HepG2 (cell line): Measurements from ENCODE around the gene NTF3. TPM values are rescaled to one million over a fixed set of nuclear protein-coding genes. Genes with fewer than 3 reads are reported as not detected.

Experiments used
- ATAC-seq: fragments of 200-7000 bp; cut with Tn5 transposase; 3 replicates; pipeline ENCODE4 v1.9.1; 2020; ENCODE audit warnings: mild to moderate bottlenecking, moderate library complexity
- BruUV-seq: library from RNA; stranded (reverse); fragments of 400-500 nt; replicated peaks from 2 replicates; lab custom pipeline; 2021; lab: Mats Ljungman, UMichigan
- CTCF ChIA-PET: fragments of 300-600 bp; formaldehyde crosslinking; extraction: SDS; loops from one replicate; lab custom pipeline; 2021; ENCODE audit warnings: low total read pairs, inconsistent platforms, low intra/inter-chr PET ratio; lab: Yijun Ruan, JAX
- POLR2A ChIA-PET: fragments of 350-600 bp; sonication (Branson Sonifier 250); formaldehyde crosslinking; loops from one replicate; lab custom pipeline; 2020; ENCODE audit warnings: antibody characterized with exemption, inconsistent platforms; lab: Yijun Ruan, JAX
- DNase-seq: peaks from one replicate; pipeline ENCODE4 v3.0.0-alpha.2; 2015; ENCODE audit warnings: low spot score
- FAIRE-seq: peaks from 3 replicates; lab custom pipeline; 2011; peaks lifted over from hg19 to GRCh38; lab: Jason Lieb, UNC
- H2AFZ ChIP-seq: one replicate; pipeline ENCODE4 v1.6.1; 2011; ENCODE audit warnings: low read length, inconsistent platforms
- H3K27ac ChIP-seq: fragments of 300-600 bp; 3 replicates; pipeline ENCODE4 v1.8.0; 2011; ENCODE audit warnings: mixed run types, mild to moderate bottlenecking, mixed read lengths, low read length, inconsistent platforms; ENCODE audit not compliant: insufficient read depth; ENCODE audit errors: extremely low read length
- H3K27me3 ChIP-seq, 2 experiments: fragments of 200-600 bp in 1 of 2; 2 replicates in 1 of 2; 3 replicates in 1 of 2; pipeline versions ENCODE4 v1.6.0 to v1.8.0; 2011; ENCODE audit warnings: low read length in 2 of 2, mild to moderate bottlenecking in 2 of 2, moderate library complexity in 2 of 2, inconsistent platforms in 1 of 2; ENCODE audit not compliant: insufficient read depth in 2 of 2, control insufficient read depth in 1 of 2
- H3K36me3 ChIP-seq, 2 experiments: fragments of 200-600 bp in 1 of 2; replicated peaks in 1 of 2; 2 replicates in 1 of 2; 3 replicates in 1 of 2; pipeline versions ENCODE4 v1.5.1 to v1.8.0; 2011; ENCODE audit warnings: low read length in 2 of 2, inconsistent platforms in 1 of 2; ENCODE audit not compliant: insufficient read depth in 2 of 2, control insufficient read depth in 1 of 2
- H3K4me1 ChIP-seq: 2 replicates; pipeline ENCODE4 v1.5.1; 2012; ENCODE audit warnings: low read length, inconsistent platforms; ENCODE audit not compliant: insufficient read depth
- H3K4me2 ChIP-seq: 2 replicates; pipeline ENCODE4 v1.6.0; 2011; ENCODE audit warnings: low read depth, low read length, inconsistent platforms
- H3K4me3 ChIP-seq, 3 experiments: fragments of 200-600 bp in 1 of 3; sonication (generic), shearing (Covaris generic) in 1 of 3; replicated peaks in 1 of 3; 2 replicates each; pipeline ENCODE4 v1.5.1; 2011 to 2016; ENCODE audit warnings: low read length in 3 of 3, inconsistent platforms in 2 of 3, low read depth in 2 of 3, mild to moderate bottlenecking in 2 of 3, control low read depth in 1 of 3, mixed read lengths in 1 of 3; ENCODE audit not compliant: insufficient read depth in 1 of 3
- H3K79me2 ChIP-seq: one replicate; pipeline ENCODE4 v1.6.1; 2011; ENCODE audit warnings: low read length, inconsistent platforms; ENCODE audit not compliant: insufficient read depth
- H3K9ac ChIP-seq: 2 replicates; pipeline ENCODE4 v1.6.0; 2011; ENCODE audit warnings: mild to moderate bottlenecking, low read depth, low read length, inconsistent platforms; ENCODE audit not compliant: insufficient read depth
- H3K9me3 ChIP-seq: 2 replicates; pipeline ENCODE4 v1.5.1; 2012; ENCODE audit warnings: mild to moderate bottlenecking, low read length
- H4K20me1 ChIP-seq: 2 replicates; pipeline ENCODE4 v1.6.0; 2011; ENCODE audit warnings: inconsistent platforms, mild to moderate bottlenecking, low read length, moderate library complexity; ENCODE audit not compliant: insufficient read depth
- BRF2 ChIP-seq: sonication (generic); formaldehyde crosslinking; IDR thresholded peaks from 2 replicates; pipeline ENCODE4 v1.8.1; 2022; ENCODE audit warnings: mild to moderate bottlenecking, missing genetic modification reagents
- DNMT3B ChIP-seq: conservative IDR thresholded peaks from 2 replicates; pipeline ENCODE4 v1.6.1; 2016; ENCODE audit warnings: missing biosample characterization, control low read depth
- GPN1 ChIP-seq: sonication (generic); formaldehyde crosslinking; IDR thresholded peaks from 2 replicates; pipeline ENCODE4 v1.5.1; 2020; ENCODE audit warnings: missing genetic modification reagents, borderline replicate concordance
- HOXA9 ChIP-seq: sonication (generic); formaldehyde crosslinking; IDR thresholded peaks from 2 replicates; pipeline ENCODE4 v1.8.1; 2022; ENCODE audit warnings: missing genetic modification reagents, mild to moderate bottlenecking, moderate library complexity, borderline replicate concordance
- KAT2B ChIP-seq: fragments of 150-350 bp; IDR thresholded peaks from 2 replicates; pipeline ENCODE4 v1.6.1; 2014; ENCODE audit warnings: low read depth, low read length, borderline replicate concordance
- KLF12 ChIP-seq: sonication (generic); formaldehyde crosslinking; IDR thresholded peaks from 2 replicates; pipeline ENCODE4 v1.4.0; 2020; ENCODE audit warnings: missing genetic modification reagents, borderline replicate concordance
- NR2F2 ChIP-seq: IDR thresholded peaks from 2 replicates; pipeline ENCODE4 v1.6.1; 2012; ENCODE audit warnings: low read depth, inconsistent platforms, borderline replicate concordance
- ONECUT2 ChIP-seq: sonication (generic); formaldehyde crosslinking; IDR thresholded peaks from 2 replicates; pipeline ENCODE4 v1.4.0; 2020; ENCODE audit warnings: missing genetic modification reagents
- SIX1 ChIP-seq: sonication (generic); formaldehyde crosslinking; IDR thresholded peaks from 2 replicates; pipeline ENCODE4 v1.4.0; 2020; ENCODE audit warnings: missing genetic modification reagents, borderline replicate concordance
- SMAD3 ChIP-seq: sonication (generic); formaldehyde crosslinking; IDR thresholded peaks from 2 replicates; pipeline ENCODE4 v1.4.0; 2020; ENCODE audit warnings: missing genetic modification reagents
- SSRP1 ChIP-seq: IDR thresholded peaks from 2 replicates; pipeline ENCODE4 v1.6.1; 2016; ENCODE audit warnings: control low read depth
- ZNF572 ChIP-seq: sonication (generic); formaldehyde crosslinking; IDR thresholded peaks from 2 replicates; pipeline ENCODE4 v1.5.1; 2020; ENCODE audit warnings: mild to moderate bottlenecking, missing genetic modification reagents
- ZNF577 ChIP-seq: sonication (generic); formaldehyde crosslinking; IDR thresholded peaks from 2 replicates; pipeline ENCODE4 v1.4.0; 2020; ENCODE audit warnings: mild to moderate bottlenecking, low read depth, missing genetic modification reagents, borderline replicate concordance
- ZNF839 ChIP-seq: sonication (generic); formaldehyde crosslinking; IDR thresholded peaks from 2 replicates; pipeline ENCODE4 v1.4.0; 2020; ENCODE audit warnings: missing genetic modification reagents, mild to moderate bottlenecking, borderline replicate concordance
- WGBS: methylation state at CpG from one replicate; pipeline ENCODE4 v1.1.6; 2017; ENCODE audit warnings: low lambda C conversion rate; 5-methylcytosine and 5-hydroxymethylcytosine counted together
- in situ Hi-C: cut with HindIII; loops from 2 replicates; pipeline ENCODE4 v1.10.0; 2017; ENCODE audit warnings: low pct_unique_long_range_greater_than_20kb; ENCODE audit not compliant: extremely low pct_ligation_motif_present
- intact Hi-C: fragments of 100-400 bp; cut with micrococcal nuclease; formaldehyde crosslinking; loops from one replicate; pipeline ENCODE4 v1.10.0; 2022; ENCODE audit not compliant: unreplicated experiment
- polyA plus RNA-seq, 8 experiments: library from polyadenylated mRNA; depleted of rRNA in 3 of 8; stranded (reverse) in 7 of 8; unstranded in 1 of 8; fragments of >200 nt; fragmentation: Illumina TruSeq in 4 of 8; extraction: Trizol in 4 of 8; gene quantifications; 2 replicates each; pipeline versions ENCODE4 v1.2.1 to v1.2.3, GENCODE V29; 2011 to 2016; ENCODE audit warnings: low read depth in 4 of 8, missing spikeins in 1 of 8, mixed read lengths in 1 of 8; ENCODE audit not compliant: insufficient read depth in 1 of 8
- total RNA-seq, 5 experiments: library from RNA; depleted of rRNA; stranded (reverse); fragments of >200 nt; fragmentation: Illumina TruSeq; extraction: Trizol; gene quantifications; 2 replicates each; pipeline ENCODE4 v1.2.3, GENCODE V29; 2016; ENCODE audit warnings: low read depth in 1 of 5
- TF ChIP-seq, protein P1 (sequence below): sonication (generic); formaldehyde crosslinking; IDR thresholded peaks from 2 replicates; pipeline ENCODE4 v1.8.1; 2022; ENCODE audit warnings: low read depth, mild to moderate bottlenecking, missing genetic modification reagents

NTF3 gene
- total and polyA plus RNA-seq, 2 of the 13 experiments (the other 11 are each of a cell fraction or from before 2014, with no cell fraction given): not detected

GRCh38 chr12:5460817-5461216 is 28.9 kb downstream of the NTF3 start:
- POLR2A ChIA-PET: no interaction called here
- FAIRE-seq: no peak

DNA sequence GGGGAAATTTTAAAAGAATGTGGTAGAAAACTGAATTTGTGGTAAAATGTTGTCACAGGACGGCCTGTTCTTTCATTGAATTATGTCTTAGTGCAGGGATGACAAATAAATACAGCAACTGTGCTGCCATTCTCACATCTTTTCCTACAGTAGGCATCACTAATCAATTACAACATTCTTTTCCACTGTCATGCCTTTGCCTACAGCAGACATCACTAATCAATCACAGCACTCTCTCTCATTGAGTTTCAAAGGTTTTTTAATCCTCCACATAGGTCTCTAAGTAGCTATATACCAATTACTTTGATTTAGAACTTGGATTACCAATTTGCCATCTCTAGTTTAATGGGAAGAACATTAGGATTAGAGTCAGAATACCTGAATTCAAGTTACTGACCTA is 30.1 kb downstream of the NTF3 start:
- intact Hi-C loops (no loop called here), in situ Hi-C loops (no loop called here)
- FAIRE-seq: no peak
- H3K79me2 ChIP-seq: no peaks in the 10 kb centered on the region
- POLR2A ChIA-PET: no interaction called here
- ATAC-seq: no peak
- no peak overlapping the region for H3K4me2 ChIP-seq
- H3K4me3 ChIP-seq: no peak overlapping the region
- no TSS peak for BruUV-seq
- peaks cover 0 to under 1% of the 10 kb centered on the region in 2 experiments; a peak in 1 of 5 replicates for H3K27me3 ChIP-seq
- H2AFZ ChIP-seq: no peak overlapping the region
- WGBS: 0% methylated on average over 1 of the region's 1 CpG
- H4K20me1 ChIP-seq: no peaks in the 10 kb centered on the region
- H3K9ac ChIP-seq: no peak overlapping the region
- no peaks in the 10 kb centered on the region for H3K36me3 ChIP-seq
- DNase-seq: no peak
- no peaks in the 10 kb centered on the region for H3K9me3 ChIP-seq
- CTCF ChIA-PET: no interaction called here
- no peak overlapping the region for H3K27ac ChIP-seq
- H3K4me1 ChIP-seq: no peaks in the 10 kb centered on the region
- no peak for TF ChIP-seq KAT2B
- no peak for TF ChIP-seq KLF12 (CRISPR knock-in tag)
- no peak for TF ChIP-seq DNMT3B (CRISPR knock-in tag)
- TF ChIP-seq, protein P1, sequence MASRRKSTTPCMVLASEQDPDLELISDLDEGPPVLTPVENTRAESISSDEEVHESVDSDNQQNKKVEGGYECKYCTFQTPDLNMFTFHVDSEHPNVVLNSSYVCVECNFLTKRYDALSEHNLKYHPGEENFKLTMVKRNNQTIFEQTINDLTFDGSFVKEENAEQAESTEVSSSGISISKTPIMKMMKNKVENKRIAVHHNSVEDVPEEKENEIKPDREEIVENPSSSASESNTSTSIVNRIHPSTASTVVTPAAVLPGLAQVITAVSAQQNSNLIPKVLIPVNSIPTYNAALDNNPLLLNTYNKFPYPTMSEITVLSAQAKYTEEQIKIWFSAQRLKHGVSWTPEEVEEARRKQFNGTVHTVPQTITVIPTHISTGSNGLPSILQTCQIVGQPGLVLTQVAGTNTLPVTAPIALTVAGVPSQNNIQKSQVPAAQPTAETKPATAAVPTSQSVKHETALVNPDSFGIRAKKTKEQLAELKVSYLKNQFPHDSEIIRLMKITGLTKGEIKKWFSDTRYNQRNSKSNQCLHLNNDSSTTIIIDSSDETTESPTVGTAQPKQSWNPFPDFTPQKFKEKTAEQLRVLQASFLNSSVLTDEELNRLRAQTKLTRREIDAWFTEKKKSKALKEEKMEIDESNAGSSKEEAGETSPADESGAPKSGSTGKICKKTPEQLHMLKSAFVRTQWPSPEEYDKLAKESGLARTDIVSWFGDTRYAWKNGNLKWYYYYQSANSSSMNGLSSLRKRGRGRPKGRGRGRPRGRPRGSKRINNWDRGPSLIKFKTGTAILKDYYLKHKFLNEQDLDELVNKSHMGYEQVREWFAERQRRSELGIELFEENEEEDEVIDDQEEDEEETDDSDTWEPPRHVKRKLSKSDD (CRISPR knock-in tag): no peak
- no peak for TF ChIP-seq ZNF572 (CRISPR knock-in tag)
- TF ChIP-seq HOXA9: no peak
- no peak for TF ChIP-seq ZNF577 (CRISPR knock-in tag)
- no peak for TF ChIP-seq SIX1 (CRISPR knock-in tag)
- TF ChIP-seq SSRP1 (CRISPR knock-in tag): no peak
- TF ChIP-seq SMAD3 (CRISPR knock-in tag): no peak
- no peak for TF ChIP-seq ZNF839 (CRISPR knock-in tag)

More at GRCh38 chr12:5460817-5461216, 28.9 kb downstream of the NTF3 start:
- Histone ChIP-seq H3K4me3 (no peak overlapping the region), H3K4me1 (no peaks in the 10 kb centered on the region), H2AFZ (no peak overlapping the region), H3K27me3 (peaks cover 0 to 4% of the 10 kb centered on the region in 2 experiments; a peak in 1 of 5 replicates), H3K79me2 (no peaks in the 10 kb centered on the region), H3K27ac (no peak overlapping the region), H3K9me3 (no peaks in the 10 kb centered on the region), H3K9ac (no peak overlapping the region), H4K20me1 (no peaks in the 10 kb centered on the region), H3K4me2 (no peak overlapping the region), H3K36me3 (no peaks in the 10 kb centered on the region)
- no peak for DNase-seq
- intact Hi-C loops (no loop called here), in situ Hi-C loops (no loop called here)
- no TSS peak for BruUV-seq
- TF ChIP-seq NR2F2 (no peak), GPN1 (CRISPR knock-in tag) (no peak), BRF2 (CRISPR knock-in tag) (no peak), ONECUT2 (no peak)
- CTCF ChIA-PET: no interaction called here
- WGBS: 23% methylated on average over 2 of the region's 2 CpGs
- ATAC-seq: no peak
